Activated T-cell treated with anti-CD3 and anti-CD28 coated beads, Interleukin-2, amount 50 U/mL, for 72 hours (primary cell): ENCODE measurements around the gene CAGE1. TPM values are rescaled to one million over a fixed set of nuclear protein-coding genes. Genes with fewer than 3 reads are reported as not detected.
A peak's percentile ranks its signal among the peaks of the same experiment; 100 is the strongest.
"Not testable (repeated sequence)": the region's sequence is repeated elsewhere in the genome, so short reads cannot be mapped to it uniquely, and the experiment has no call there.

Experiments
- ATAC-seq, 2 donors: fragments of 150-1000 bp; cut with Tn5 transposase; replicated peaks in 1 of 2; 2 replicates each; pipeline ENCODE4 v1.10.0; 2021; ENCODE audit warnings: moderate library complexity in 2 of 2, mild to moderate bottlenecking in 1 of 2
- DNase-seq, 2 donors: peaks; one replicate each; pipeline ENCODE4 v3.0.0; 2021 to 2022; ENCODE audit warnings: mixed read lengths in 1 of 2
- H3K27ac Mint-ChIP-seq: one replicate; pipeline ENCODE4 v1.8.0; 2022; ENCODE audit warnings: mild to moderate bottlenecking, moderate library complexity, mixed read lengths
- H3K27me3 Mint-ChIP-seq: one replicate; pipeline ENCODE4 v1.8.0; 2022; ENCODE audit warnings: low read depth, mixed read lengths
- H3K36me3 Mint-ChIP-seq, 2 donors: one replicate each; pipeline ENCODE4 v1.8.0; 2022; ENCODE audit warnings: mixed read lengths in 2 of 2, mild to moderate bottlenecking in 1 of 2; ENCODE audit not compliant: insufficient read depth in 2 of 2
- H3K4me1 Mint-ChIP-seq: one replicate; pipeline ENCODE4 v1.8.0; 2022; ENCODE audit warnings: low read depth, mixed read lengths
- H3K4me3 Mint-ChIP-seq, 2 donors: one replicate each; pipeline ENCODE4 v1.8.0; 2022; ENCODE audit warnings: mild to moderate bottlenecking in 2 of 2, mixed read lengths in 2 of 2, moderate library complexity in 2 of 2
- H3K9me3 Mint-ChIP-seq, 2 donors: one replicate each; pipeline ENCODE4 v1.8.0; 2022; ENCODE audit warnings: mixed read lengths in 2 of 2
- total RNA-seq, 2 donors: library from RNA; stranded (reverse); gene quantifications; one replicate each; pipeline ENCODE4 v1.2.3, GENCODE V29; 2022

The CAGE1 gene
- total RNA-seq, 2 donors from 2014 or later = 0.25 to 0.31 TPM

DNA sequence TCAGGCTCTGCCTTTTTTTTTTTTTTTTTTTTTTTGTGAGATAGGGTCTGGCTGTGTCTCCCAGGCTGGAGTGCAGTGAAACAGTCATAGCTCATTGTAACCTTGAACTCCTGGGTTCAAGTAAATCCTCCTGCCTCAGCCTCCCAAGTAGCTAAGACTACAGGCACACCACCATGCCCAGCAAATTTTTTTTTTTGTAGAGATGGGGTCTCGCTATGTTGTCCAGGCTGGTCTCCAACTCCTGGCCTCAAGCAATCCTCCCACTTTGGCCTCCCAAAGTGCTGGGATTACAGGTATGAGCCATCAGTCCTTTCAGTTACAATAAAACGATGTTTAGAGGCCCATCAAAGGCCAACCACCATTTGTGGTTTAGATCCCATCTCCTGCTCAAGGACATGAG, 70.1 kb downstream of the CAGE1 start:
- not testable (repeated sequence) for H3K27ac Mint-ChIP-seq, H3K36me3 Mint-ChIP-seq, H3K4me3 Mint-ChIP-seq, H3K4me1 Mint-ChIP-seq, ATAC-seq, DNase-seq, H3K27me3 Mint-ChIP-seq, H3K9me3 Mint-ChIP-seq

- ATAC-seq (no peak), DNase-seq (no peak)
- H3K27ac Mint-ChIP-seq = no peak overlapping the region
- H3K4me3 Mint-ChIP-seq = no peak overlapping the region
- no peaks in the 10 kb centered on the region for H3K27me3 Mint-ChIP-seq
- H3K4me1 Mint-ChIP-seq = peaks cover 11% of the 10 kb centered on the region
- no peaks in the 10 kb centered on the region for H3K36me3 Mint-ChIP-seq
- no peaks in the 10 kb centered on the region for H3K9me3 Mint-ChIP-seq
Observed at GRCh38 chr6:7317538-7317937, 72.0 kb downstream of the CAGE1 start.

GRCh38 chr6:7316658-7317533, 72.6 kb downstream of the CAGE1 start:
- H3K9me3 Mint-ChIP-seq = no peaks in the 10 kb centered on the region
- peaks cover 14% of the 10 kb centered on the region for H3K4me1 Mint-ChIP-seq
- DNase-seq (no peak), ATAC-seq (no peak)
- H3K36me3 Mint-ChIP-seq = peaks cover 5 to 6% of the 10 kb centered on the region in 2 donors
- H3K27me3 Mint-ChIP-seq = no peaks in the 10 kb centered on the region
- H3K4me3 Mint-ChIP-seq = no peak overlapping the region
- no peak overlapping the region for H3K27ac Mint-ChIP-seq

GRCh38 chr6:7315948-7316365, 73.6 kb downstream of the CAGE1 start:
- H3K27ac Mint-ChIP-seq = no peak overlapping the region
- peaks cover 6 to 9% of the 10 kb centered on the region in 2 donors for H3K36me3 Mint-ChIP-seq
- DNase-seq (no peak), ATAC-seq (no peak)
- peaks cover 23% of the 10 kb centered on the region for H3K4me1 Mint-ChIP-seq
- H3K4me3 Mint-ChIP-seq = no peak overlapping the region
- H3K9me3 Mint-ChIP-seq = no peaks in the 10 kb centered on the region
- H3K27me3 Mint-ChIP-seq = no peaks in the 10 kb centered on the region

- H3K27ac Mint-ChIP-seq, H3K9me3 Mint-ChIP-seq, DNase-seq, H3K4me3 Mint-ChIP-seq, H3K27me3 Mint-ChIP-seq, ATAC-seq, H3K36me3 Mint-ChIP-seq: not testable (repeated sequence)
- peaks cover 24% of the 10 kb centered on the region for H3K4me1 Mint-ChIP-seq
Observed at GRCh38 chr6:7315087-7315947, 74.2 kb downstream of the CAGE1 start.

GRCh38 chr6:7314414-7314813, 75.1 kb downstream of the CAGE1 start:
- H3K9me3 Mint-ChIP-seq = peaks cover 1 to 2% of the 10 kb centered on the region in 2 donors
- peaks cover 14 to 15% of the 10 kb centered on the region in 2 donors for H3K36me3 Mint-ChIP-seq
- peak overlapping the region; percentile 89 for H3K27ac Mint-ChIP-seq
- DNase-seq (no peak), ATAC-seq (no peak)
- peak overlapping the region in 1 of 2 donors; percentile 100 for H3K4me3 Mint-ChIP-seq
- H3K27me3 Mint-ChIP-seq = no peaks in the 10 kb centered on the region
- H3K4me1 Mint-ChIP-seq = peaks cover 24% of the 10 kb centered on the region

DNA sequence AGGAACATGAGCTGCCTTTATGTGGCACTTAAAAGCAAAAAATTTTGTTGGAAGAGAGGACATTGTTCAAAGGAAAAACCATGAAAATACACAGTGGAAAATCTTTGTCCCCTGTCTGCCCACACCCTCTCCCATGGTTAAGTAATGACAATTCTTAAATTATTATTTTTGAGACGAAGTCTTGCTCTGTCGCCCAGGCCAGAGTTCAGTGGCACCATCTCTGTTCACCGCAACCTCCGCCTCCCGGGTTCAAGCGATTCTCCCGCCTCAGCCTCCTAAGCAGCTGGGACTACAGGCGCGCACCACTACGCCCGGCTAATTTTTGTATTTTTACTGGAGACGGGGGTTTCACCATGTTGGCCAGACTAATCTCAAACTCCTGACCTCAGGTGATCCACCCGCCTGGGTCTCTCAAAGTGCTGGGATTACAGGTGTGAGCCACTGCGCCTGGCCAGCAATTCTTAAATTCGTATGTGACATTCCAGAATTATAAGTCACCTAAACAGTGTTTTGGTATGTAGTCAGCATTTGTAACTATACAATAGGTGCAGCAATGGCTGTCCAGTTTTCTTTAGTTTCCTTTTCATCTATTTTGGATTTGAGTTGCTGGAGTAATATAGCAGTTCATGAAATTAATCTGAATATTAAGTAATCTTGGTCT, 75.9 kb downstream of the CAGE1 start:
- Mint-ChIP-seq H3K36me3 (peaks cover 16 to 23% of the 10 kb centered on the region in 2 donors), H3K4me3 (peak overlapping the region; percentile 94 to 100), H3K4me1 (peaks cover 29% of the 10 kb centered on the region), H3K27ac (peak overlapping the region; percentile 89), H3K9me3 (peaks cover 1 to 3% of the 10 kb centered on the region in 2 donors), H3K27me3 (no peaks in the 10 kb centered on the region)
- DNase-seq (no peak), ATAC-seq (no peak)

- peaks cover 1 to 3% of the 10 kb centered on the region in 2 donors for H3K9me3 Mint-ChIP-seq
- peaks cover 22 to 30% of the 10 kb centered on the region in 2 donors for H3K36me3 Mint-ChIP-seq
- ATAC-seq = peak; percentile 98 to 99
- H3K4me3 Mint-ChIP-seq = peak within 1 kb of the TSS; percentile 94 to 100
- peak within 1 kb of the TSS; percentile 100 for H3K27ac Mint-ChIP-seq
- H3K27me3 Mint-ChIP-seq = no peaks in the 10 kb centered on the region
- DNase-seq = peak; percentile 97
- H3K4me1 Mint-ChIP-seq = peaks cover 37% of the 10 kb centered on the region
Observed at GRCh38 chr6:7312616-7313504, 76.7 kb downstream of the CAGE1 start, which contains the start of gene SSR1. TSS of gene SSR1 (minus strand) at chr6:7313199. CDS start at chr6:7313120, 79 bp downstream.

GRCh38 chr6:7311917-7312615, 77.5 kb downstream of the CAGE1 start:
- Mint-ChIP-seq H3K27ac (peak overlapping the region; percentile 100), H3K4me3 (peak overlapping the region; percentile 94 to 100), H3K9me3 (peaks cover 1 to 3% of the 10 kb centered on the region in 2 donors), H3K36me3 (peaks cover 22 to 33% of the 10 kb centered on the region in 2 donors), H3K27me3 (no peaks in the 10 kb centered on the region), H3K4me1 (peaks cover 45% of the 10 kb centered on the region)
- ATAC-seq = no peak
- DNase-seq = no peak

- H3K36me3 Mint-ChIP-seq = peaks cover 22 to 35% of the 10 kb centered on the region in 2 donors
- no peaks in the 10 kb centered on the region for H3K27me3 Mint-ChIP-seq
- no peak for ATAC-seq
- H3K9me3 Mint-ChIP-seq = peaks cover 1 to 3% of the 10 kb centered on the region in 2 donors
- peak overlapping the region; percentile 82 for H3K27ac Mint-ChIP-seq
- peak overlapping the region; percentile 94 to 100 for H3K4me3 Mint-ChIP-seq
- peaks cover 47% of the 10 kb centered on the region for H3K4me1 Mint-ChIP-seq
- no peak for DNase-seq
Observed at GRCh38 chr6:7311176-7311575, 78.4 kb downstream of the CAGE1 start.

- peak overlapping the region in 1 of 2 donors; percentile 62 for H3K4me3 Mint-ChIP-seq
- DNase-seq (no peak), ATAC-seq (no peak)
- H3K4me1 Mint-ChIP-seq = peaks cover 60% of the 10 kb centered on the region
- peak overlapping the region; percentile 87 for H3K27ac Mint-ChIP-seq
- H3K9me3 Mint-ChIP-seq = peaks cover 1 to 3% of the 10 kb centered on the region in 2 donors
- peaks cover 28 to 50% of the 10 kb centered on the region in 2 donors for H3K36me3 Mint-ChIP-seq
- H3K27me3 Mint-ChIP-seq = no peaks in the 10 kb centered on the region
Observed at GRCh38 chr6:7309050-7309449, 80.5 kb downstream of the CAGE1 start.
